MM.1S (cell line): ENCODE measurements around the gene ROR2.

Experiments used
- DNase-seq: peaks from one replicate; pipeline ENCODE4 v3.0.0-alpha.2; 2015
- H2AFZ ChIP-seq: fragments of 300-600 bp; sonication (generic); 2 replicates; pipeline ENCODE4 v1.6.0; 2016; ENCODE audit warnings: antibody characterized with exemption, low read length
- H3F3A ChIP-seq: fragments of 300-600 bp; sonication (generic); 2 replicates; pipeline ENCODE4 v1.6.1; 2016; ENCODE audit warnings: mild to moderate bottlenecking, antibody characterized with exemption, low read length, moderate library complexity, mixed read lengths; ENCODE audit not compliant: insufficient read depth
- H3K27ac ChIP-seq: fragments of 300-600 bp; sonication (generic); 2 replicates; pipeline ENCODE4 v1.5.1; 2016; ENCODE audit warnings: mild to moderate bottlenecking, low read length
- H3K27me3 ChIP-seq: fragments of 300-600 bp; sonication (generic); replicated peaks from 2 replicates; pipeline ENCODE4 v1.6.0; 2016; ENCODE audit warnings: low read length; ENCODE audit not compliant: insufficient read depth
- H3K36me3 ChIP-seq: fragments of 300-600 bp; sonication (generic); replicated peaks from 2 replicates; pipeline ENCODE4 v1.6.1; 2016; ENCODE audit warnings: mild to moderate bottlenecking, low read length, mixed read lengths; ENCODE audit not compliant: insufficient read depth
- H3K4me1 ChIP-seq: fragments of 300-600 bp; sonication (generic); 2 replicates; pipeline ENCODE4 v1.6.1; 2016; ENCODE audit warnings: low read length, mixed read lengths
- H3K4me2 ChIP-seq: fragments of 300-600 bp; sonication (generic); 2 replicates; pipeline ENCODE4 v1.6.0; 2016; ENCODE audit warnings: low read depth, low read length
- H3K4me3 ChIP-seq: fragments of 300-600 bp; sonication (generic); 2 replicates; pipeline ENCODE4 v1.5.1; 2016; ENCODE audit warnings: low read length, mixed read lengths
- H3K79me2 ChIP-seq: fragments of 300-600 bp; sonication (generic); 2 replicates; pipeline ENCODE4 v1.6.1; 2016; ENCODE audit warnings: mixed run types, low read length, mixed read lengths
- H3K9ac ChIP-seq: fragments of 300-600 bp; sonication (generic); 2 replicates; pipeline ENCODE4 v1.6.1; 2016; ENCODE audit warnings: low read length, mixed read lengths
- H3K9me2 ChIP-seq: fragments of 300-600 bp; sonication (generic); replicated peaks from 2 replicates; pipeline ENCODE4 v1.6.1; 2016; ENCODE audit warnings: mild to moderate bottlenecking, low read length, mixed read lengths; ENCODE audit not compliant: insufficient read depth
- H3K9me3 ChIP-seq: fragments of 300-600 bp; sonication (generic); replicated peaks from 2 replicates; pipeline ENCODE4 v1.6.1; 2016; ENCODE audit warnings: mild to moderate bottlenecking, low read length, mixed read lengths; ENCODE audit not compliant: insufficient read depth
- H4K20me1 ChIP-seq: fragments of 300-600 bp; sonication (generic); 2 replicates; pipeline ENCODE4 v1.6.1; 2016; ENCODE audit warnings: mild to moderate bottlenecking, low read length, moderate library complexity, mixed read lengths; ENCODE audit not compliant: insufficient read depth
- CTCF ChIP-seq: fragments of 300-600 bp; sonication (generic); IDR thresholded peaks from 2 replicates; pipeline ENCODE4 v1.5.1; 2016; ENCODE audit warnings: antibody characterized with exemption, low read length, mixed read lengths
- EZH2 ChIP-seq: fragments of 300-600 bp; sonication (generic); optimal IDR thresholded peaks from 2 replicates; pipeline ENCODE3; 2017; ENCODE audit warnings: low read depth, mild to moderate bottlenecking, antibody characterized with exemption, low read length, mixed read lengths
- EZH2phosphoT487 ChIP-seq: fragments of 300-600 bp; sonication (generic); IDR thresholded peaks from 2 replicates; pipeline ENCODE4 v1.6.1; 2018; ENCODE audit warnings: antibody characterized with exemption, low read length

ROR2 gene

GRCh38 chr9:91905991-91906469 lies 44.0 kb downstream of the ROR2 start:
- Histone ChIP-seq H3K4me1 (peaks cover 41% of the 10 kb centered on the region), H3K9me3 (no peaks in the 10 kb centered on the region), H3F3A (peaks cover 32% of the 10 kb centered on the region), H3K4me3 (peak overlapping the region; percentile 72), H3K36me3 (no peaks in the 10 kb centered on the region), H3K27ac (peak overlapping the region; percentile 80), H4K20me1 (no peaks in the 10 kb centered on the region), H3K9me2 (no peaks in the 10 kb centered on the region), H2AFZ (peak overlapping the region; percentile 53; the same call in 1 of the 2 replicates), H3K4me2 (peak overlapping the region; percentile 93), H3K79me2 (peaks cover 64% of the 10 kb centered on the region), H3K9ac (peak overlapping the region; percentile 68), H3K27me3 (no peaks in the 10 kb centered on the region)
- DNase-seq: peak; percentile 95
- TF ChIP-seq CTCF: no peak
- TF ChIP-seq EZH2: no peak
- TF ChIP-seq EZH2phosphoT487: no peak

DNA sequence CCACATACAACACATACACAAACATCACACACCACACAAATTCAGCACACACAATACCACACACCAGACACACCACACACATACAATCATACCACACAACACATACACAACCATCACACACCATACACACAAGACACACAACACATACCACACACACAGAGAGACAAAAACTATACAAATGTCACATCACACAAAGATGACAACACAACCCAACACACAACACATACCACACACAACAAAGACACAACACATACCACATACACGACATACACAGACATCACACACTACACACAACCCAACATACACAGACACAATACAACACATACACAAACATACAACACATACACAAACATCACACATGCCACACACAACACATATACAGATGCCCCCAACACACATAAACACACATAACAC lies 44.8 kb downstream of the ROR2 start:
- H3K4me2 ChIP-seq: peak overlapping the region; percentile 93
- H3K9me2 ChIP-seq: no peaks in the 10 kb centered on the region
- peak overlapping the region; percentile 22; the same call in 1 of the 2 replicates for H3K9ac ChIP-seq

GRCh38 chr9:91904588-91905236 lies 45.3 kb downstream of the ROR2 start:
- Histone ChIP-seq H3K79me2 (peaks cover 65% of the 10 kb centered on the region), H3K4me1 (peaks cover 34% of the 10 kb centered on the region), H4K20me1 (no peaks in the 10 kb centered on the region), H2AFZ (no peak overlapping the region), H3K9me3 (no peaks in the 10 kb centered on the region), H3F3A (peaks cover 30% of the 10 kb centered on the region), H3K27ac (no peak overlapping the region), H3K9ac (no peak overlapping the region), H3K27me3 (no peaks in the 10 kb centered on the region), H3K4me3 (no peak overlapping the region), H3K4me2 (no peak overlapping the region), H3K36me3 (no peaks in the 10 kb centered on the region), H3K9me2 (no peaks in the 10 kb centered on the region)
- DNase-seq: no peak
- TF ChIP-seq CTCF (no peak), EZH2 (no peak), EZH2phosphoT487 (no peak)

More for the DNA sequence above, 44.8 kb downstream of the ROR2 start:
- H3K27me3 ChIP-seq: no peaks in the 10 kb centered on the region
- H2AFZ ChIP-seq: no peak overlapping the region
- no peaks in the 10 kb centered on the region for H3K9me3 ChIP-seq
- peaks cover 64% of the 10 kb centered on the region for H3K79me2 ChIP-seq
- H3F3A ChIP-seq: peaks cover 30% of the 10 kb centered on the region
- no peak for DNase-seq
- peak overlapping the region; percentile 72; the same call in 1 of the 2 replicates for H3K4me3 ChIP-seq
- H3K27ac ChIP-seq: peak overlapping the region; percentile 80; the same call in 1 of the 2 replicates
- TF ChIP-seq EZH2phosphoT487: no peak
- TF ChIP-seq EZH2: no peak
- no peak for TF ChIP-seq CTCF
- peaks cover 36% of the 10 kb centered on the region for H3K4me1 ChIP-seq
- H3K36me3 ChIP-seq: no peaks in the 10 kb centered on the region
- H4K20me1 ChIP-seq: no peaks in the 10 kb centered on the region
